ENCODE measurements around the gene TP73.

The TP73 gene

GRCh38 chr1:3656450-3657095, 4.3 kb downstream of the TP73 start:
- DNase-seq: no peak

- DNase-seq: no peak
Measured at GRCh38 chr1:3657096-3657475, 4.8 kb downstream of the TP73 start.

GRCh38 chr1:3657578-3658230, 5.4 kb downstream of the TP73 start:
- DNase-seq: no peak

- no peak for DNase-seq
Measured at GRCh38 chr1:3658231-3658615, 5.9 kb downstream of the TP73 start.

- DNase-seq: no peak
Measured at GRCh38 chr1:3659093-3659492, 6.8 kb downstream of the TP73 start.

GRCh38 chr1:3660704-3661103, 8.4 kb downstream of the TP73 start:
- peak in 2 of 3 donors; percentile 51 to 61 for DNase-seq

GRCh38 chr1:3661631-3662030, 9.3 kb downstream of the TP73 start:
- no peak for DNase-seq

- DNase-seq: no peak
Measured at GRCh38 chr1:3662080-3662671, 9.9 kb downstream of the TP73 start.

GRCh38 chr1:3663999-3664699, 11.8 kb downstream of the TP73 start:
- DNase-seq: no peak

GRCh38 chr1:3664700-3665375, 12.5 kb downstream of the TP73 start:
- DNase-seq: no peak

GRCh38 chr1:3668148-3668547, 15.8 kb downstream of the TP73 start:
- no peak for DNase-seq

- peak; percentile 72 to 85 (median 84) for DNase-seq
Measured at GRCh38 chr1:3668585-3669300, 16.4 kb downstream of the TP73 start.

GRCh38 chr1:3669421-3669821, 17.1 kb downstream of the TP73 start:
- DNase-seq: no peak

- DNase-seq: no peak
Measured at GRCh38 chr1:3669971-3670431, 17.7 kb downstream of the TP73 start.

GRCh38 chr1:3670823-3671265, 18.5 kb downstream of the TP73 start:
- no peak for DNase-seq

- no peak for DNase-seq
Measured at GRCh38 chr1:3671371-3672180, 19.3 kb downstream of the TP73 start.

- DNase-seq: no peak
Measured at GRCh38 chr1:3672231-3672970, 20.1 kb downstream of the TP73 start.

GRCh38 chr1:3672971-3673361, 20.6 kb downstream of the TP73 start:
- no peak for DNase-seq

GRCh38 chr1:3673381-3674099, 21.2 kb downstream of the TP73 start:
- peak in 2 of 3 donors; percentile 43 to 47 for DNase-seq

All from suppressor macrophage treated with lipopolysaccharide for 1 hour (primary cell).